ENCODE measurements around the gene TPPP.
"Not testable (repeated sequence)": the region's sequence is repeated elsewhere in the genome, so short reads cannot be mapped to it uniquely, and the experiment has no call there.

TPPP gene

DNA sequence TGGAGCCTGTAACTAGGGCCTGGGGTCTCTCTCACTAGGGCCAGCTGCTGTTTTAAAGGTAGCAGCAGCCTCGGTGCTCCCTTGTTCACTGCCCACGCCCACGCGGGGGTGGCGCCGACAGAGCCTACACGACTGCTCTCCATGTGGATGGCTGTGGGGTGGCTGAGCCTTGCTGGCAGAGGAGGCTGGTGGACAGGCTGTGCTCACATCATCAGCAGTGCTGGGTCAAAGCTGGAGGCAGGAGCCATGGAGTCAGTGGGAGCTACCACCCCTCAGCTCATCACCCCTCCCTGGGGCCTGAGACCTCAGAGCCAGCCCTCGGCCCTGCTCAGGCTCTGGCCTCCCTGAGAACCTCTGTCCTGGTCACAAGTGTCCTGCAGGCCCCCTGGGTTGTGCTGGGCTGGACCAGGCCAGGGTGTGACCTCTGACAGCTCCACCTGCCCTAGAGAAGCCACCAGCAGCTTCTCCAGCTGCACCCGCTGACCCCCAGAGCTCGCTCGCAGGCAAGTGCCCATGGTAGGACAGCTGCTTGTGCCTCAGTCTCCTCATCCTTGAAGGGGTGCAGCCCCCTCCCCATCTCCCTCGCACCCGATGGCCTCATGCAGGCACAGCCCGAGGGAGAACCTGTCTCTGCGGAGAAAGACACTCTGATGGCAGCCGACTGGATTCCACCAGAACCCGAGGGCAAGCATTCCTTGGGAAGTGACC, 10.3 kb downstream of the TPPP start:
- H3K4me1 ChIP-seq (ENCODE audit: control insufficient read depth, insufficient read depth, low read length); H3K36me3 ChIP-seq (ENCODE audit: control insufficient read depth, insufficient read depth, low read length); H3K27ac ChIP-seq (ENCODE audit: low read depth, low read length); H3K9me3 ChIP-seq (ENCODE audit: control insufficient read depth, insufficient read depth, low read length); H3K4me3 ChIP-seq (ENCODE audit: low read depth, low read length); H3K27me3 ChIP-seq (ENCODE audit: control insufficient read depth, insufficient read depth, low read length); H3K9ac ChIP-seq (ENCODE audit: low read depth, low read length): not testable (repeated sequence)

- not testable (repeated sequence) for H3K27ac ChIP-seq (ENCODE audit: low read depth, low read length); H3K9ac ChIP-seq (ENCODE audit: low read depth, low read length); H3K36me3 ChIP-seq (ENCODE audit: control insufficient read depth, insufficient read depth, low read length); H3K4me3 ChIP-seq (ENCODE audit: low read depth, low read length); H3K9me3 ChIP-seq (ENCODE audit: control insufficient read depth, insufficient read depth, low read length); H3K27me3 ChIP-seq (ENCODE audit: control insufficient read depth, insufficient read depth, low read length); H3K4me1 ChIP-seq (ENCODE audit: control insufficient read depth, insufficient read depth, low read length)
Observed at GRCh38 chr5:682216-682615, 10.9 kb downstream of the TPPP start.

- not testable (repeated sequence) for H3K9ac ChIP-seq (ENCODE audit: low read depth, low read length); H3K27me3 ChIP-seq (ENCODE audit: control insufficient read depth, insufficient read depth, low read length); H3K9me3 ChIP-seq (ENCODE audit: control insufficient read depth, insufficient read depth, low read length); H3K4me1 ChIP-seq (ENCODE audit: control insufficient read depth, insufficient read depth, low read length); H3K36me3 ChIP-seq (ENCODE audit: control insufficient read depth, insufficient read depth, low read length); H3K4me3 ChIP-seq (ENCODE audit: low read depth, low read length); H3K27ac ChIP-seq (ENCODE audit: low read depth, low read length)
Observed at GRCh38 chr5:681317-682191, 11.6 kb downstream of the TPPP start.

GRCh38 chr5:680836-681235, 12.3 kb downstream of the TPPP start:
- H3K9me3 ChIP-seq (ENCODE audit: control insufficient read depth, insufficient read depth, low read length); H3K27ac ChIP-seq (ENCODE audit: low read depth, low read length); H3K4me1 ChIP-seq (ENCODE audit: control insufficient read depth, insufficient read depth, low read length); H3K9ac ChIP-seq (ENCODE audit: low read depth, low read length); H3K4me3 ChIP-seq (ENCODE audit: low read depth, low read length); H3K36me3 ChIP-seq (ENCODE audit: control insufficient read depth, insufficient read depth, low read length): not testable (repeated sequence)
- H3K27me3 ChIP-seq (ENCODE audit: control insufficient read depth, insufficient read depth, low read length) = peaks cover 17% of the 10 kb centered on the region; the same call in 1 of the 2 replicates

GRCh38 chr5:680118-680795, 12.9 kb downstream of the TPPP start:
- H3K9ac ChIP-seq (ENCODE audit: low read depth, low read length); H3K9me3 ChIP-seq (ENCODE audit: control insufficient read depth, insufficient read depth, low read length); H3K36me3 ChIP-seq (ENCODE audit: control insufficient read depth, insufficient read depth, low read length); H3K27ac ChIP-seq (ENCODE audit: low read depth, low read length); H3K4me3 ChIP-seq (ENCODE audit: low read depth, low read length); H3K4me1 ChIP-seq (ENCODE audit: control insufficient read depth, insufficient read depth, low read length): not testable (repeated sequence)
- H3K27me3 ChIP-seq (ENCODE audit: control insufficient read depth, insufficient read depth, low read length) = peaks cover 21% of the 10 kb centered on the region; the same call in 1 of the 2 replicates

- peaks cover 21% of the 10 kb centered on the region; the same call in 1 of the 2 replicates for H3K27me3 ChIP-seq (ENCODE audit: control insufficient read depth, insufficient read depth, low read length)
- H3K9ac ChIP-seq (ENCODE audit: low read depth, low read length) = not testable (repeated sequence)
Observed at GRCh38 chr5:679166-679895, 13.8 kb downstream of the TPPP start.

GRCh38 chr5:678521-678920, 14.6 kb downstream of the TPPP start:
- not testable (repeated sequence) for H3K9me3 ChIP-seq (ENCODE audit: control insufficient read depth, insufficient read depth, low read length); H3K4me1 ChIP-seq (ENCODE audit: control insufficient read depth, insufficient read depth, low read length); H3K36me3 ChIP-seq (ENCODE audit: control insufficient read depth, insufficient read depth, low read length); H3K9ac ChIP-seq (ENCODE audit: low read depth, low read length); H3K27ac ChIP-seq (ENCODE audit: low read depth, low read length); H3K4me3 ChIP-seq (ENCODE audit: low read depth, low read length)
- peaks cover 25% of the 10 kb centered on the region; the same call in 1 of the 2 replicates for H3K27me3 ChIP-seq (ENCODE audit: control insufficient read depth, insufficient read depth, low read length)

More at GRCh38 chr5:679166-679895, 13.8 kb downstream of the TPPP start:
- H3K27ac ChIP-seq (ENCODE audit: low read depth, low read length); H3K36me3 ChIP-seq (ENCODE audit: control insufficient read depth, insufficient read depth, low read length); H3K4me1 ChIP-seq (ENCODE audit: control insufficient read depth, insufficient read depth, low read length); H3K4me3 ChIP-seq (ENCODE audit: low read depth, low read length); H3K9me3 ChIP-seq (ENCODE audit: control insufficient read depth, insufficient read depth, low read length): not testable (repeated sequence)

DNA sequence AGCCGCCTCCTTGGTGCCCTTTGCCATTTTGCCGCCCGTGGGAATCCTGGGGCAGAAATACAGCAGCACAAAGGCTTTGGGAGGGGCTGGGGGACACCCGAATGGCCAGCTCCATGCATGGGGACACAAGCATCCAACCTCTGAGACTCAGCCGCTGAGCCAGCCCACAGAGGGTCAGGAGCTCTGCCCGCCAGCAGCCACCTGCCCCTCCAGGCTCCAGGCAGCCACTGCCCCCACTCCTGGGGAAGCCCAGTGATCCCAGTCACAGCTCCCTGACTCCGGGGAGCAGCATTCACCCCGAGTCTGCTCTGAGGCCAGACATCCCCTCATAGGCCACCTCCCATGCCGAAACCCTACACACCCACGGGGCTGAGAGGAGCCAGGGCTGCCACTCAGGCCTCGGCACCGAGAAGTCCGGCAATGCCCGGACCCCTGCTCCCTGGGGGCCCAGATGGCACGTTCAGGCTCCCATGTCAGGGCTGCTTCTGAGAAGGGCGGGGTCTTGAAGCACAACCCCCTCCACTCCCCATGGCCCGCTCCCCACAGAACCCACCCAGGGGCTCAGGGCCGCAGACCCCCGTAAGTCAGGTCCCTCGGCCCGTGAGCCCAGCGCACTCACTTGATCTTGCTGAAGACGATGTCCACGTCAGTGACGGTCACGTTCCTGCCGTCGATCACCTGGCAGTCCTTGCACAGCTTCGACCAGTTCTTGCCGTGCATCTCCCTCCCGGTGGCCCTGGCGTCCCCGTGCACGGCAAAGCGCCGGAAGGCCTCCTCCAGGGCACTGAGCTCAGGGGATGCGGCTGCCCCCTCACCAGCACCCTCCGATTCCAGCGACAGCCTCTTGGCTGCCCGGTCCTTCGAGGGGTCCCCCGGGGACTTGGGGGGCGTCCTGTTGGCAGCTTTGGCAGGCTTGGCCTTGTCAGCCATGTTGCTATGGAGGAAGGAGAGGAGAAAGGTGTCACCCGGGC, 15.7 kb downstream of the TPPP start:
- no peak overlapping the region for H3K9ac ChIP-seq (ENCODE audit: low read depth, low read length)
- no peaks in the 10 kb centered on the region for H3K36me3 ChIP-seq (ENCODE audit: control insufficient read depth, insufficient read depth, low read length)
- H3K4me3 ChIP-seq (ENCODE audit: low read depth, low read length) = no peak overlapping the region
- H3K9me3 ChIP-seq (ENCODE audit: control insufficient read depth, insufficient read depth, low read length) = no peaks in the 10 kb centered on the region
- H3K4me1 ChIP-seq (ENCODE audit: control insufficient read depth, insufficient read depth, low read length) = 0 out of 2 replicates have a peak, but pooled peaks cover 5% of the 10 kb centered on the region
- H3K27ac ChIP-seq (ENCODE audit: low read depth, low read length) = no peak overlapping the region
- peaks cover 25% of the 10 kb centered on the region; the same call in 1 of the 2 replicates for H3K27me3 ChIP-seq (ENCODE audit: control insufficient read depth, insufficient read depth, low read length)

GRCh38 chr5:676699-677076, 16.5 kb downstream of the TPPP start:
- Histone ChIP-seq H3K9ac (ENCODE audit: low read depth, low read length) (no peak overlapping the region), H3K27me3 (ENCODE audit: control insufficient read depth, insufficient read depth, low read length) (peaks cover 25% of the 10 kb centered on the region; the same call in 1 of the 2 replicates), H3K9me3 (ENCODE audit: control insufficient read depth, insufficient read depth, low read length) (no peaks in the 10 kb centered on the region), H3K36me3 (ENCODE audit: control insufficient read depth, insufficient read depth, low read length) (no peaks in the 10 kb centered on the region), H3K4me3 (ENCODE audit: low read depth, low read length) (no peak overlapping the region), H3K27ac (ENCODE audit: low read depth, low read length) (no peak overlapping the region), H3K4me1 (ENCODE audit: control insufficient read depth, insufficient read depth, low read length) (0 out of 2 replicates have a peak, but pooled peaks cover 7% of the 10 kb centered on the region)

Data from HUES48 (cell line).